Trophoblast cell (in vitro differentiated cells and primary cell): ENCODE measurements around the gene KCTD13.
A peak's percentile ranks its signal among the peaks of the same experiment; 100 is the strongest.

Source experiments
- DNase-seq, 2 donors: peaks; one replicate each; pipeline ENCODE4 v3.0.0-alpha.2; 2016
- H2AFZ ChIP-seq: 2 replicates; pipeline ENCODE4 v1.6.1; 2013; ENCODE audit warnings: low read length, moderate library complexity, mild to moderate bottlenecking; ENCODE audit not compliant: insufficient read depth, poor library complexity
- H2AK5ac ChIP-seq: 2 replicates; pipeline ENCODE4 v1.6.1; 2013; ENCODE audit warnings: mild to moderate bottlenecking, low read length
- H2BK120ac ChIP-seq: 2 replicates; pipeline ENCODE4 v1.6.1; 2013; ENCODE audit warnings: low read length, mild to moderate bottlenecking, moderate library complexity; ENCODE audit not compliant: insufficient read depth, poor library complexity
- H2BK12ac ChIP-seq: 2 replicates; pipeline ENCODE4 v1.6.1; 2013; ENCODE audit warnings: mild to moderate bottlenecking, low read length, moderate library complexity
- H2BK5ac ChIP-seq: 2 replicates; pipeline ENCODE4 v1.6.1; 2013; ENCODE audit warnings: low read length, low read depth, moderate library complexity, mild to moderate bottlenecking; ENCODE audit not compliant: poor library complexity
- H3K14ac ChIP-seq: 2 replicates; pipeline ENCODE4 v1.6.1; 2013; ENCODE audit warnings: mild to moderate bottlenecking, low read length
- H3K18ac ChIP-seq: 2 replicates; pipeline ENCODE4 v1.6.1; 2013; ENCODE audit warnings: mild to moderate bottlenecking, low read length
- H3K23ac ChIP-seq: 2 replicates; pipeline ENCODE4 v1.6.1; 2013; ENCODE audit warnings: low read length
- H3K27ac ChIP-seq: 2 replicates; pipeline ENCODE4 v1.5.1; 2013; ENCODE audit warnings: low read depth, mild to moderate bottlenecking, inconsistent platforms, low read length, moderate library complexity
- H3K27me3 ChIP-seq: 2 replicates; pipeline ENCODE4 v1.6.1; 2013; ENCODE audit warnings: inconsistent platforms, mild to moderate bottlenecking, low read length, moderate library complexity; ENCODE audit not compliant: insufficient read depth
- H3K36me3 ChIP-seq, 2 experiments: 1 replicate in 1 of 2; 2 replicates in 1 of 2; pipeline ENCODE4 v1.6.1; 2013; ENCODE audit warnings: low read length in 2 of 2, mild to moderate bottlenecking in 2 of 2, moderate library complexity in 1 of 2; ENCODE audit not compliant: insufficient read depth in 2 of 2, control insufficient read depth in 1 of 2
- H3K4ac ChIP-seq: 2 replicates; pipeline ENCODE4 v1.6.1; 2013; ENCODE audit warnings: low read depth, mild to moderate bottlenecking, low read length, moderate library complexity
- H3K4me1 ChIP-seq, 2 experiments: 1 replicate in 1 of 2; 2 replicates in 1 of 2; pipeline ENCODE4 v1.6.1; 2013; ENCODE audit warnings: low read length in 2 of 2, mild to moderate bottlenecking in 2 of 2, moderate library complexity in 1 of 2; ENCODE audit not compliant: insufficient read depth in 2 of 2, control insufficient read depth in 1 of 2
- H3K4me2 ChIP-seq: 2 replicates; pipeline ENCODE4 v1.6.1; 2013; ENCODE audit warnings: inconsistent platforms, mild to moderate bottlenecking, low read length, moderate library complexity
- H3K4me3 ChIP-seq: 2 replicates; pipeline ENCODE4 v1.5.1; 2013; ENCODE audit warnings: mild to moderate bottlenecking, low read depth, low read length, inconsistent platforms
- H3K79me1 ChIP-seq: one replicate; pipeline ENCODE4 v1.6.1; 2013; ENCODE audit warnings: low read length
- H3K79me2 ChIP-seq: 2 replicates; pipeline ENCODE4 v1.6.1; 2013; ENCODE audit warnings: low read length, mild to moderate bottlenecking; ENCODE audit not compliant: control insufficient read depth, insufficient read depth, poor library complexity
- H3K9ac ChIP-seq: 2 replicates; pipeline ENCODE4 v1.6.1; 2013; ENCODE audit warnings: mild to moderate bottlenecking, low read length
- H3K9me3 ChIP-seq: 2 replicates; pipeline ENCODE4 v1.6.1; 2013; ENCODE audit warnings: low read depth, mild to moderate bottlenecking, control low read depth, inconsistent platforms, low read length; ENCODE audit not compliant: insufficient read depth
- H4K12ac ChIP-seq: 2 replicates; pipeline ENCODE4 v1.6.1; 2013; ENCODE audit warnings: low read depth, mild to moderate bottlenecking, low read length, moderate library complexity
- H4K8ac ChIP-seq: 2 replicates; pipeline ENCODE4 v1.6.1; 2013; ENCODE audit warnings: low read depth, mild to moderate bottlenecking, low read length, moderate library complexity
- H4K91ac ChIP-seq: one replicate; pipeline ENCODE4 v1.6.1; 2013; ENCODE audit warnings: low read depth, mild to moderate bottlenecking, low read length, moderate library complexity
- WGBS: extraction: QIAGEN DNeasy Blood & Tissue Kit; methylation state at CpG from one replicate; pipeline ENCODE4 v1.1.7; 2013; ENCODE audit warnings: missing lambda C conversion rate; ENCODE audit not compliant: insufficient read length, insufficient coverage; ENCODE audit errors: extremely low coverage; 5-methylcytosine and 5-hydroxymethylcytosine counted together

KCTD13 gene

GRCh38 chr16:29951625-29952365, 25.8 kb upstream of the KCTD13 start:
- Histone ChIP-seq H4K8ac (no peak overlapping the region), H2AK5ac (no peak overlapping the region)

GRCh38 chr16:29950806-29951461, 24.9 kb upstream of the KCTD13 start:
- Histone ChIP-seq H4K12ac (no peak overlapping the region), H3K4me3 (no peak overlapping the region), H3K79me2 (no peaks in the 10 kb centered on the region), H3K27me3 (no peaks in the 10 kb centered on the region), H3K23ac (no peak overlapping the region), H3K27ac (peak overlapping the region; percentile 72), H3K9me3 (no peaks in the 10 kb centered on the region), H4K91ac (peak overlapping the region; percentile 37), H3K18ac (no peak overlapping the region), H2BK5ac (peak overlapping the region; percentile 18), H3K4me2 (no peak overlapping the region), H3K4me1 (peaks cover 0 to 10% of the 10 kb centered on the region in 2 experiments), H3K79me1 (peaks cover 5% of the 10 kb centered on the region), H3K14ac (peak overlapping the region; percentile 10), H3K36me3 (no peaks in the 10 kb centered on the region), H2AK5ac (no peak overlapping the region), H4K8ac (no peak overlapping the region), H2BK120ac (no peak overlapping the region), H3K4ac (no peak overlapping the region), H2BK12ac (no peak overlapping the region), H2AFZ (no peak overlapping the region), H3K9ac (no peak overlapping the region)
- DNase-seq: peak; percentile 77 to 78
- no CpG with 5 or more reads among the region's 4 CpGs for WGBS

More at GRCh38 chr16:29951625-29952365, 25.8 kb upstream of the KCTD13 start:
- WGBS: no CpG with 5 or more reads among the region's 8 CpGs
- H3K9ac ChIP-seq: no peak overlapping the region
- no peaks in the 10 kb centered on the region for H3K36me3 ChIP-seq
- H2BK120ac ChIP-seq: no peak overlapping the region
- H3K9me3 ChIP-seq: no peaks in the 10 kb centered on the region
- no peak overlapping the region for H2BK5ac ChIP-seq
- H3K4me2 ChIP-seq: no peak overlapping the region
- peak overlapping the region; percentile 1 for H4K91ac ChIP-seq
- H3K79me1 ChIP-seq: peaks cover 5% of the 10 kb centered on the region
- no peak overlapping the region for H3K23ac ChIP-seq
- H3K79me2 ChIP-seq: no peaks in the 10 kb centered on the region
- H3K14ac ChIP-seq: no peak overlapping the region
- no peak overlapping the region for H4K12ac ChIP-seq
- H3K4me3 ChIP-seq: no peak overlapping the region
- DNase-seq: peak in 1 of 2 donors; percentile 23
- no peak overlapping the region for H3K18ac ChIP-seq
- peak overlapping the region; percentile 42 for H2BK12ac ChIP-seq
- H3K4ac ChIP-seq: no peak overlapping the region
- H3K27me3 ChIP-seq: no peaks in the 10 kb centered on the region
- H2AFZ ChIP-seq: no peak overlapping the region
- no peak overlapping the region for H3K27ac ChIP-seq
- H3K4me1 ChIP-seq: peaks cover 0 to 10% of the 10 kb centered on the region in 2 experiments

GRCh38 chr16:29947897-29948296, 21.9 kb upstream of the KCTD13 start:
- no peak for DNase-seq
- no peak overlapping the region for H2BK5ac ChIP-seq
- H3K4me3 ChIP-seq: no peak overlapping the region
- H4K8ac ChIP-seq: no peak overlapping the region
- H3K27ac ChIP-seq: no peak overlapping the region
- H3K4me2 ChIP-seq: no peak overlapping the region
- H3K9me3 ChIP-seq: no peaks in the 10 kb centered on the region
- no peak overlapping the region for H3K18ac ChIP-seq
- no peak overlapping the region for H4K91ac ChIP-seq
- no peak overlapping the region for H3K9ac ChIP-seq
- H3K27me3 ChIP-seq: no peaks in the 10 kb centered on the region
- peaks cover 0 to 21% of the 10 kb centered on the region in 2 experiments for H3K4me1 ChIP-seq
- no peaks in the 10 kb centered on the region for H3K36me3 ChIP-seq
- H3K79me1 ChIP-seq: peaks cover 15% of the 10 kb centered on the region
- WGBS: no CpG with 5 or more reads among the region's 2 CpGs
- peaks cover 1% of the 10 kb centered on the region for H3K79me2 ChIP-seq
- no peak overlapping the region for H3K23ac ChIP-seq
- no peak overlapping the region for H2BK12ac ChIP-seq
- no peak overlapping the region for H2AK5ac ChIP-seq
- H3K14ac ChIP-seq: no peak overlapping the region
- no peak overlapping the region for H2BK120ac ChIP-seq
- no peak overlapping the region for H2AFZ ChIP-seq
- H3K4ac ChIP-seq: no peak overlapping the region
- H4K12ac ChIP-seq: no peak overlapping the region

DNA sequence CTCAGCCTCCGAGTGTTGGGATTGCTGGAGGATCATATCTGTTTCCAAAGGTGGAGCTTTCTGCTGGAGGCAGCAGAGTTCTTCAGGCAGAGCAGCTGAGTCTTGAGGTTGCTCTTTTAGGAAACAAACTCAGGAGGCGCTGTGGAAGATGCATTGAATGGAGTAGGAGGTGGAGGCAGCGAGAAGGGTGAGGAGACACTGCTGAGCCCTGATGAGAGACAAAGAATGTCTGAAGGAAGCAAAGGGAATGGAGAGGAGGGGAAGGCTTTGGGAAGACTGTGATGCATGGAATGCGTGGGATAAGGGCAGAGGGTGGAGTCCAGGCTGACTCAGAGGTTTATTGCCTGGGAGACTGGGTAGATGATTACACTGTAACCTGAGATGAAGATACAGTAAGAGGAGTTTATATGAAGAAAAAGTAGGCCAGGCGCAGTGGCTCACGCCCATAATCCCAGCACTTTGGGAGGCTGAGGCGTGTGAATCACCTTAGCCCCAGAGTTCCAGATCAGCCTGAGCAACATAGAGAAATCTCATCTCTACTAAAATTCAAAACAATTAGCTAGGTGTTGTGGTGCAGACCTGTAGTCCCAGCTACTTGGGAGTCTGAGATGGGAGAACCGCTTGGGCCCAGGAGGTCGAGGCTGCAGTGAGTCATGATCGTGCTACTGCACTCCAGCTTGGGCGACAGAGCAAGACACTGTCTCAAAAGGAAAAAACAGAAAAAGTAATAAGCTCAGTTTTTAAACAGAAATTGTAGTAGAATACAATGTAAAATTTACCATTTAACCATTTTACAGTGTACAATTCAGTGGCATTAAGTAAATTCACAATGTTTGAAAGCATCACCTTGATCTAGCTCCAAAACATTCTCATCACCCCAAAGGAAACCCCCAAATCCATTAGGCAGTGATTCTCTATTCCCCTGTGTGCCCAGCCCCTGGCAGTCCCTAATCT, 18.1 kb upstream of the KCTD13 start:
- Histone ChIP-seq H3K4me2 (peak overlapping the region; percentile 19), H4K91ac (peak overlapping the region; percentile 90), H4K8ac (peak overlapping the region; percentile 66), H2AK5ac (peak overlapping the region; percentile 49), H3K9me3 (no peaks in the 10 kb centered on the region), H2BK12ac (peak overlapping the region; percentile 94), H3K27ac (peak overlapping the region; percentile 92), H3K14ac (peak overlapping the region; percentile 8), H2AFZ (peak overlapping the region; percentile 67), H2BK5ac (peak overlapping the region; percentile 91), H3K79me1 (peaks cover 10% of the 10 kb centered on the region), H2BK120ac (peak overlapping the region; percentile 90), H3K4me1 (peaks cover 0 to 11% of the 10 kb centered on the region in 2 experiments), H3K4ac (peak overlapping the region; percentile 56), H3K23ac (no peak overlapping the region), H3K36me3 (no peaks in the 10 kb centered on the region), H3K79me2 (peaks cover 1% of the 10 kb centered on the region), H4K12ac (no peak overlapping the region), H3K9ac (no peak overlapping the region), H3K18ac (peak overlapping the region; percentile 8), H3K4me3 (no peak overlapping the region), H3K27me3 (no peaks in the 10 kb centered on the region)
- WGBS: no CpG with 5 or more reads among the region's 11 CpGs
- peak; percentile 95 to 96 for DNase-seq
